HUES64 (cell line): ENCODE measurements around the gene HSD3B7.
"Not testable (repeated sequence)": the region's sequence is repeated elsewhere in the genome, so short reads cannot be mapped to it uniquely, and the experiment has no call there.

Experiments
- H3K27ac ChIP-seq: 2 replicates; pipeline ENCODE4 v1.7.0; 2013; ENCODE audit warnings: low read depth, low read length, inconsistent platforms
- H3K27me3 ChIP-seq: 2 replicates; pipeline ENCODE4 v1.6.1; 2013; ENCODE audit warnings: mild to moderate bottlenecking, low read length; ENCODE audit not compliant: insufficient read depth
- H3K36me3 ChIP-seq: 2 replicates; pipeline ENCODE4 v1.6.1; 2013; ENCODE audit warnings: mild to moderate bottlenecking, low read length; ENCODE audit not compliant: insufficient read depth
- H3K4me1 ChIP-seq: 2 replicates; pipeline ENCODE4 v1.6.1; 2013; ENCODE audit warnings: mild to moderate bottlenecking, low read length, moderate library complexity; ENCODE audit not compliant: insufficient read depth
- H3K4me3 ChIP-seq: 2 replicates; pipeline ENCODE4 v1.5.1; 2013; ENCODE audit warnings: mild to moderate bottlenecking, low read length, moderate library complexity
- H3K9ac ChIP-seq: 2 replicates; pipeline ENCODE4 v1.6.1; 2013; ENCODE audit warnings: mild to moderate bottlenecking, low read depth, low read length
- H3K9me3 ChIP-seq: 2 replicates; pipeline ENCODE4 v1.6.1; 2013; ENCODE audit warnings: low read depth, low read length; ENCODE audit not compliant: insufficient read depth
- WGBS: fragments of 150-250, 120-280 bp; methylation state at CpG from one replicate; pipeline ENCODE4 v1.1.7; 2013; ENCODE audit warnings: missing lambda C conversion rate; 5-methylcytosine and 5-hydroxymethylcytosine counted together

HSD3B7 gene

GRCh38 chr16:31004658-31005057, 19.7 kb downstream of the HSD3B7 start:
- H3K4me3 ChIP-seq = no peak overlapping the region
- no peaks in the 10 kb centered on the region for H3K27me3 ChIP-seq
- H3K4me1 ChIP-seq = peaks cover 1% of the 10 kb centered on the region; the same call in 1 of the 2 replicates
- no peaks in the 10 kb centered on the region for H3K36me3 ChIP-seq
- H3K27ac ChIP-seq = no peak overlapping the region
- H3K9me3 ChIP-seq = no peaks in the 10 kb centered on the region
- WGBS = 86% methylated on average over 2 of the region's 2 CpGs
- H3K9ac ChIP-seq = no peak overlapping the region

GRCh38 chr16:31005350-31006085, 20.5 kb downstream of the HSD3B7 start:
- Histone ChIP-seq H3K27ac (no peak overlapping the region), H3K9me3 (no peaks in the 10 kb centered on the region), H3K9ac (no peak overlapping the region), H3K4me1 (peaks cover 4% of the 10 kb centered on the region; the same call in 1 of the 2 replicates), H3K27me3 (no peaks in the 10 kb centered on the region), H3K36me3 (no peaks in the 10 kb centered on the region), H3K4me3 (no peak overlapping the region)
- WGBS = 83% methylated on average over 16 of the region's 16 CpGs

GRCh38 chr16:31006086-31006385, 21.0 kb downstream of the HSD3B7 start:
- WGBS = 83% methylated on average over 7 of the region's 7 CpGs
- Histone ChIP-seq H3K9me3 (no peaks in the 10 kb centered on the region), H3K4me1 (peaks cover 4% of the 10 kb centered on the region; the same call in 1 of the 2 replicates), H3K36me3 (no peaks in the 10 kb centered on the region), H3K27me3 (0 out of 2 replicates have a peak, but pooled peaks cover 2% of the 10 kb centered on the region), H3K27ac (no peak overlapping the region), H3K9ac (no peak overlapping the region), H3K4me3 (no peak overlapping the region)

GRCh38 chr16:31006589-31006988, 21.6 kb downstream of the HSD3B7 start:
- no peak overlapping the region for H3K27ac ChIP-seq
- peaks cover 4% of the 10 kb centered on the region; the same call in 1 of the 2 replicates for H3K4me1 ChIP-seq
- no peaks in the 10 kb centered on the region for H3K36me3 ChIP-seq
- H3K9ac ChIP-seq = no peak overlapping the region
- no peak overlapping the region for H3K4me3 ChIP-seq
- WGBS = 95% methylated on average over 8 of the region's 8 CpGs
- no peaks in the 10 kb centered on the region for H3K9me3 ChIP-seq
- H3K27me3 ChIP-seq = peaks cover 7% of the 10 kb centered on the region; the same call in 1 of the 2 replicates

GRCh38 chr16:31007684-31008083, 22.7 kb downstream of the HSD3B7 start:
- Histone ChIP-seq H3K4me1 (peaks cover 4% of the 10 kb centered on the region; the same call in 1 of the 2 replicates), H3K4me3 (no peak overlapping the region), H3K27me3 (peaks cover 14% of the 10 kb centered on the region), H3K9me3 (no peaks in the 10 kb centered on the region), H3K27ac (no peak overlapping the region), H3K9ac (no peak overlapping the region), H3K36me3 (no peaks in the 10 kb centered on the region)
- WGBS = 72% methylated on average over 6 of the region's 6 CpGs

- Histone ChIP-seq H3K4me1 (peaks cover 4% of the 10 kb centered on the region; the same call in 1 of the 2 replicates), H3K27me3 (peaks cover 14% of the 10 kb centered on the region), H3K9me3 (no peaks in the 10 kb centered on the region), H3K27ac (no peak overlapping the region), H3K4me3 (no peak overlapping the region), H3K36me3 (no peaks in the 10 kb centered on the region), H3K9ac (no peak overlapping the region)
- WGBS = 58% methylated on average over 6 of the region's 6 CpGs
These were observed 23.1 kb downstream of the HSD3B7 start for GRCh38 chr16:31008149-31008548.

GRCh38 chr16:31008551-31008950, 23.5 kb downstream of the HSD3B7 start:
- Histone ChIP-seq H3K27ac (no peak overlapping the region), H3K27me3 (peaks cover 14% of the 10 kb centered on the region), H3K9ac (no peak overlapping the region), H3K36me3 (no peaks in the 10 kb centered on the region), H3K4me1 (peaks cover 4% of the 10 kb centered on the region; the same call in 1 of the 2 replicates), H3K9me3 (no peaks in the 10 kb centered on the region), H3K4me3 (no peak overlapping the region)
- WGBS = 84% methylated on average over 5 of the region's 5 CpGs

- H3K4me3 ChIP-seq = peak overlapping the region; percentile 53; the same call in 1 of the 2 replicates
- H3K9ac ChIP-seq = no peak overlapping the region
- no peak overlapping the region for H3K27ac ChIP-seq
- no peaks in the 10 kb centered on the region for H3K36me3 ChIP-seq
- 59% methylated on average over 7 of the region's 7 CpGs for WGBS
- no peaks in the 10 kb centered on the region for H3K9me3 ChIP-seq
- peaks cover 4% of the 10 kb centered on the region; the same call in 1 of the 2 replicates for H3K4me1 ChIP-seq
- H3K27me3 ChIP-seq = peaks cover 14% of the 10 kb centered on the region
These were observed 24.1 kb downstream of the HSD3B7 start for GRCh38 chr16:31009120-31009519.

- peaks cover 14% of the 10 kb centered on the region for H3K27me3 ChIP-seq
- no peak overlapping the region for H3K27ac ChIP-seq
- WGBS = 15% methylated on average over 36 of the region's 36 CpGs
- peak overlapping the region; percentile 53 for H3K4me3 ChIP-seq
- H3K9ac ChIP-seq = no peak overlapping the region
- no peaks in the 10 kb centered on the region for H3K9me3 ChIP-seq
- no peaks in the 10 kb centered on the region for H3K36me3 ChIP-seq
- H3K4me1 ChIP-seq = peaks cover 4% of the 10 kb centered on the region; the same call in 1 of the 2 replicates
These were observed 25.0 kb downstream of the HSD3B7 start for GRCh38 chr16:31009894-31010584.

GRCh38 chr16:31010585-31011325, 25.7 kb downstream of the HSD3B7 start, which contains the start of gene STX1B:
Gene STX1B, minus strand, starts transcription at chr16:31010638. Its CDS starts 242 bp downstream, at chr16:31010396.
- Histone ChIP-seq H3K27me3 (peaks cover 14% of the 10 kb centered on the region), H3K9me3 (no peaks in the 10 kb centered on the region), H3K36me3 (no peaks in the 10 kb centered on the region), H3K4me3 (peak within 1 kb of the TSS; percentile 63), H3K4me1 (peaks cover 4% of the 10 kb centered on the region; the same call in 1 of the 2 replicates), H3K27ac (no peak within 1 kb of the TSS), H3K9ac (peak within 1 kb of the TSS; percentile 40)
- 15% methylated on average over 45 of the region's 45 CpGs for WGBS

GRCh38 chr16:31011815-31012214, 26.8 kb downstream of the HSD3B7 start:
- H3K9ac ChIP-seq, H3K36me3 ChIP-seq, H3K4me3 ChIP-seq, H3K27ac ChIP-seq, H3K9me3 ChIP-seq, H3K4me1 ChIP-seq: not testable (repeated sequence)
- 92% methylated on average over 7 of the region's 7 CpGs for WGBS
- H3K27me3 ChIP-seq = peaks cover 14% of the 10 kb centered on the region
